Endothelial cell of umbilical vein (primary cell): ENCODE results near the gene KRT84. TPM values are rescaled to one million over a fixed set of nuclear protein-coding genes. Genes with fewer than 3 reads are reported as not detected.

Experiments used
- BruUV-seq: library from RNA; stranded (reverse); fragments of 400-500 nt; replicated peaks from 2 replicates; lab custom pipeline; 2021; lab: Mats Ljungman, UMichigan
- CTCF ChIA-PET: fragments of 300-600, 350-600 bp; sonication (Branson Sonifier 250); formaldehyde crosslinking; loops from one replicate; lab custom pipeline; 2021; ENCODE audit warnings: antibody characterized with exemption, inconsistent platforms; lab: Charles Lee
- POLR2A ChIA-PET: fragments of 300-600, 350-600 bp; sonication (Branson Sonifier 250); formaldehyde crosslinking; loops from one replicate; lab custom pipeline; 2021; ENCODE audit warnings: antibody characterized with exemption, inconsistent platforms; lab: Charles Lee
- DNase-seq: peaks from one replicate; pipeline ENCODE4 v3.0.0-alpha.2; 2011; ENCODE audit warnings: low read depth, low spot score
- FAIRE-seq: peaks from 2 replicates; lab custom pipeline; 2011; peaks lifted over from hg19 to GRCh38; lab: Jason Lieb, UNC
- H2AFZ ChIP-seq: 2 replicates; pipeline ENCODE4 v1.6.0; 2012; ENCODE audit warnings: low read depth, low read length, control low read depth, inconsistent platforms
- H3K27ac ChIP-seq: 2 replicates; pipeline ENCODE4 v1.5.1; 2011; ENCODE audit warnings: low read depth, mild to moderate bottlenecking, control low read depth, low read length, moderate library complexity; ENCODE audit not compliant: insufficient read depth
- H3K27me3 ChIP-seq, 2 experiments: 2 replicates each; pipeline versions ENCODE4 v1.6.0 to v1.6.1; 2011; ENCODE audit warnings: low read length in 2 of 2, mixed read lengths in 1 of 2; ENCODE audit not compliant: control insufficient read depth in 2 of 2, insufficient read depth in 2 of 2
- H3K36me3 ChIP-seq, 2 experiments: 2 replicates in 1 of 2; 3 replicates in 1 of 2; pipeline ENCODE4 v1.5.1; 2011; ENCODE audit warnings: low read length in 2 of 2, mild to moderate bottlenecking in 1 of 2, moderate library complexity in 1 of 2; ENCODE audit not compliant: control insufficient read depth in 2 of 2, insufficient read depth in 2 of 2; ENCODE audit errors: extremely low read depth in 1 of 2
- H3K4me1 ChIP-seq: 3 replicates; pipeline ENCODE4 v1.5.1; 2011; ENCODE audit warnings: mild to moderate bottlenecking, low read length; ENCODE audit not compliant: control insufficient read depth, insufficient read depth; ENCODE audit errors: extremely low read depth
- H3K4me2 ChIP-seq: 2 replicates; pipeline ENCODE4 v1.6.1; 2011; ENCODE audit warnings: low read length, control low read depth, mixed read lengths; ENCODE audit not compliant: insufficient read depth
- H3K4me3 ChIP-seq, 3 experiments: fragments of 200-600 bp in 1 of 3; sonication (generic), shearing (Covaris generic) in 1 of 3; replicated peaks in 1 of 3; 2 replicates each; pipeline ENCODE4 v1.5.1; 2011 to 2016; ENCODE audit warnings: control low read depth in 3 of 3, low read length in 3 of 3, mild to moderate bottlenecking in 2 of 3, inconsistent platforms in 1 of 3, low read depth in 1 of 3, moderate library complexity in 1 of 3; ENCODE audit not compliant: insufficient read depth in 1 of 3
- H3K79me2 ChIP-seq: 2 replicates; pipeline ENCODE4 v1.6.0; 2012; ENCODE audit warnings: low read length, inconsistent platforms; ENCODE audit not compliant: control insufficient read depth, insufficient read depth
- H3K9ac ChIP-seq: replicated peaks from 2 replicates; pipeline ENCODE3; 2011; ENCODE audit warnings: low read length, control low read depth; ENCODE audit not compliant: insufficient read depth; ENCODE audit errors: extremely low read depth
- H3K9me1 ChIP-seq: replicated peaks from 3 replicates; pipeline ENCODE4 v1.6.0; 2011; ENCODE audit warnings: mild to moderate bottlenecking, low read length; ENCODE audit not compliant: control insufficient read depth, insufficient read depth; ENCODE audit errors: extremely low read depth
- H3K9me3 ChIP-seq: replicated peaks from 2 replicates; pipeline ENCODE4 v1.5.1; 2012; ENCODE audit warnings: low read length, inconsistent platforms; ENCODE audit not compliant: control insufficient read depth, insufficient read depth
- H4K20me1 ChIP-seq: replicated peaks from 2 replicates; pipeline ENCODE3; 2011; ENCODE audit warnings: mild to moderate bottlenecking, low read length; ENCODE audit not compliant: control insufficient read depth, insufficient read depth; ENCODE audit errors: extremely low read depth
- EZH2 ChIP-seq: IDR thresholded peaks from 2 replicates; pipeline ENCODE4 v1.6.1; 2012; ENCODE audit warnings: borderline replicate concordance, low read depth, mild to moderate bottlenecking, moderate library complexity, low read length, inconsistent platforms; ENCODE audit not compliant: severe bottlenecking
- FOS ChIP-seq: IDR thresholded peaks from 2 replicates; pipeline ENCODE4 v1.6.1; 2011; ENCODE audit warnings: mild to moderate bottlenecking, low read length, moderate library complexity, borderline replicate concordance; ENCODE audit not compliant: insufficient read depth
- GATA2 ChIP-seq: IDR thresholded peaks from 2 replicates; pipeline ENCODE4 v1.7.0; 2011; ENCODE audit warnings: low read depth, mild to moderate bottlenecking, moderate library complexity, mixed read lengths, low read length; ENCODE audit not compliant: insufficient read length, insufficient read depth
- JUN ChIP-seq: IDR thresholded peaks from 2 replicates; pipeline ENCODE4 v1.6.1; 2011; ENCODE audit warnings: borderline replicate concordance, low read depth; ENCODE audit not compliant: insufficient read length, insufficient read depth
- MYC ChIP-seq: IDR thresholded peaks from one replicate; pipeline ENCODE4 v1.6.1; 2011; ENCODE audit warnings: mild to moderate bottlenecking, low read depth, low read length
- POLR2A ChIP-seq: IDR thresholded peaks from 2 replicates; pipeline ENCODE4 v1.6.1; 2012; ENCODE audit warnings: low read depth, mild to moderate bottlenecking, control low read depth, low read length
- dilution Hi-C: fragments of 300-500 bp; cut with MboI; formaldehyde crosslinking; loops from one replicate; pipeline ENCODE4 v1.15.0; 2019; ENCODE audit warnings: low sequenced_read_pairs; ENCODE audit not compliant: extremely low pct_ligation_motif_present
- intact Hi-C: fragments of 100-400 bp; cut with micrococcal nuclease; formaldehyde crosslinking; loops from one replicate; pipeline ENCODE4 v1.10.0; 2022
- polyA plus RNA-seq, 4 experiments: library from polyadenylated mRNA; depleted of rRNA in 3 of 4; stranded (reverse) in 3 of 4; unstranded in 1 of 4; fragments of >200 nt; gene quantifications; 2 replicates each; pipeline versions ENCODE4 v1.2.1 to v1.2.3, GENCODE V29; 2011 to 2012; ENCODE audit warnings: missing spikeins in 1 of 4
- total RNA-seq: library from RNA; stranded (reverse); gene quantifications from 2 replicates; pipeline ENCODE4 v1.2.3, GENCODE V29; 2021
- TF ChIP-seq, protein P1 (sequence below): IDR thresholded peaks from 2 replicates; pipeline ENCODE4 v1.6.1; 2011; ENCODE audit not compliant: insufficient read depth, insufficient read length

KRT84 gene
- total and polyA plus RNA-seq, 2 donors (not counting 3 experiments of a cell fraction or from before 2014, with no cell fraction given), result not detected

DNA sequence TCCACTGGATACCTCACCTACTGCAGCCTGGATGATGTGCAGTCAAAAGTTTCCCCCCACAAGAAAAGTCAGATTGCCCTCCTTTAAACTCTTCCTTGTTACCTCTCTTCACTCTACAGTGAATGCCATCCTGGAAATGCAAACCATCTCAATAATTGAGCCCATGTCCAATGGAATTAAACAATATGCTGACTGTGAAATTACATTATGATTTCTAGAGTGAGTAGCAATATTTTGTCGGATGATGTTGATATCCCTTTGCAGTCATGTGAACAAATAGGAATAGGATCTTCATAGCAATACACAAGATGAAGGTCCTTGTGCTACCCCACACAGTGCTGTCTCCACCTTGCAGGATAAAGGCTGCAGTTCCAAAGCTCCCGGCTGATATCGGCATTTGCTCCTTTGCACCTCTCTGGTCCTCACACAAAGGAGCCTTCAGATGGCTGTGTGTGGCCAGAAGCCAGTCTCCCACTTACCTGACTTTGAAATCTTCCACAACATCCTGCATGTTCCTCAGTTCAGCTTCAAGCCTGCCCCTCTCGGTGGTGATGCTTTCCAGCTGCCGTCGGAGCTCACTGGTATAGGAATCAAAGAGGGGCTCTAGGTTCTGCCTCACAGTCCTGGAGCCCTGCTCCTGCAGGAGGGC is 47.2 kb upstream of the KRT84 start:
- BruUV-seq, result no TSS peak
- Histone ChIP-seq H2AFZ (no peak overlapping the region), H3K9me3 (no peaks in the 10 kb centered on the region), H3K4me1 (no peaks in the 10 kb centered on the region), H4K20me1 (no peaks in the 10 kb centered on the region), H3K9ac (no peak overlapping the region), H3K36me3 (no peaks in the 10 kb centered on the region), H3K4me2 (no peak overlapping the region), H3K4me3 (no peak overlapping the region), H3K79me2 (no peaks in the 10 kb centered on the region), H3K27ac (no peak overlapping the region), H3K27me3 (no peaks in the 10 kb centered on the region), H3K9me1 (no peaks in the 10 kb centered on the region)
- TF ChIP-seq EZH2, result no peak
- TF ChIP-seq, protein P1, sequence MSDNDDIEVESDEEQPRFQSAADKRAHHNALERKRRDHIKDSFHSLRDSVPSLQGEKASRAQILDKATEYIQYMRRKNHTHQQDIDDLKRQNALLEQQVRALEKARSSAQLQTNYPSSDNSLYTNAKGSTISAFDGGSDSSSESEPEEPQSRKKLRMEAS, result no peak
- no peak for TF ChIP-seq GATA2
- dilution Hi-C loops (no loop called here), intact Hi-C loops (no loop called here)
- ChIA-PET POLR2A (no interaction called here), CTCF (no interaction called here)
- FAIRE-seq (no peak), DNase-seq (no peak)

DNA sequence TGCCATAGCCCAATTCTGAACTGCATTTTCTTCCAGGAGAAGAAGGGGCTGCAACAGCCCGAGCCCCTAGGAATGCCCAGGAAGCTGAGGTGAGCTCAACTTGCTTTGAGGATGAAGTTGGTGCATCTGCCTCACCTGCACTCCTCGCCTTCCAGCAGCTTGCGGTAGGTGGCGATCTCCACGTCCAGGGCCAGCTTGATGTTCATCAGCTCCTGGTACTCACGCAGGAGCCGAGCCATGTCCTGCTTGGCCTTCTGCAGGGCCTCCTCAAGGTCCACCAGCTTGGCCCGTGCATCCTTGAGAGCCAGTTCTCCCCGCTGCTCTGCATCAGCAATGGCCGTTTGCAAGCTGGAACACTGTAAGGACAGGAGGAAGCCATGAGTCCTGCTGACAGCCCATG is 42.7 kb upstream of the KRT84 start:
- Histone ChIP-seq H3K27ac (no peak overlapping the region), H3K79me2 (no peaks in the 10 kb centered on the region), H4K20me1 (no peaks in the 10 kb centered on the region), H3K9me1 (no peaks in the 10 kb centered on the region), H3K9me3 (no peaks in the 10 kb centered on the region), H2AFZ (no peak overlapping the region), H3K4me2 (no peak overlapping the region), H3K9ac (no peak overlapping the region), H3K4me3 (no peak overlapping the region), H3K27me3 (peaks cover 0 to 4% of the 10 kb centered on the region in 2 experiments), H3K4me1 (no peaks in the 10 kb centered on the region), H3K36me3 (no peaks in the 10 kb centered on the region)
- no peak for FAIRE-seq
- no peak for DNase-seq
- dilution Hi-C loops (no loop called here), intact Hi-C loops (no loop called here)
- BruUV-seq, result no TSS peak
- CTCF ChIA-PET, result interaction anchor here (1.9 kb wide), 1 partner anchor 12 kb away, joined by 6 read pairs; no protein-coding TSS in a partner anchor
- POLR2A ChIA-PET, result no interaction called here
- TF ChIP-seq POLR2A, result no peak
- TF ChIP-seq MYC, result no peak
- TF ChIP-seq JUN, result no peak
- TF ChIP-seq GATA2, result no peak
- TF ChIP-seq, protein P1, result no peak
- no peak for TF ChIP-seq EZH2
- no peak for TF ChIP-seq FOS
